ENCODE data around the gene NR3C2. TPM values are rescaled to one million over a fixed set of nuclear protein-coding genes. Genes with fewer than 3 reads are reported as not detected.

Gene NR3C2
- total RNA-seq, 1 experiment from 2014 or later, result 1.6 TPM

GRCh38 chr4:148108766-148109165, 333.4 kb downstream of the NR3C2 start:
- BruUV-seq (replicated peaks), result no TSS peak

GRCh38 chr4:148103597-148104355, 338.4 kb downstream of the NR3C2 start:
- Histone ChIP-seq H3K27ac (ENCODE audit: low read depth, low read length, poor library complexity, severe bottlenecking) (no peak overlapping the region), H3K4me1 (ENCODE audit: insufficient read depth, low read length, poor library complexity, severe bottlenecking) (no peaks in the 10 kb centered on the region), H3K36me3 (ENCODE audit: insufficient read depth, low read length, poor library complexity, severe bottlenecking) (no peaks in the 10 kb centered on the region), H3K9me3 (ENCODE audit: low read depth, low read length, poor library complexity, severe bottlenecking) (no peaks in the 10 kb centered on the region), H3K4me3 (ENCODE audit: low read depth, low read length, poor library complexity, severe bottlenecking) (no peak overlapping the region), H3K27me3 (replicated peaks; ENCODE audit: insufficient read depth, low read depth, low read length, poor library complexity) (no peaks in the 10 kb centered on the region)
- POLR2A ChIA-PET (ENCODE audit: low non-redundant PET), result no interaction called here
- intact Hi-C loops (cut with micrococcal nuclease; ENCODE audit: unreplicated experiment), result no loop called here
- no peak for TF ChIP-seq EZH2 (IDR thresholded peaks at IDR 0.05; ENCODE audit: borderline replicate concordance, low read depth, low read length, poor library complexity, severe bottlenecking)
- TF ChIP-seq, protein P1, sequence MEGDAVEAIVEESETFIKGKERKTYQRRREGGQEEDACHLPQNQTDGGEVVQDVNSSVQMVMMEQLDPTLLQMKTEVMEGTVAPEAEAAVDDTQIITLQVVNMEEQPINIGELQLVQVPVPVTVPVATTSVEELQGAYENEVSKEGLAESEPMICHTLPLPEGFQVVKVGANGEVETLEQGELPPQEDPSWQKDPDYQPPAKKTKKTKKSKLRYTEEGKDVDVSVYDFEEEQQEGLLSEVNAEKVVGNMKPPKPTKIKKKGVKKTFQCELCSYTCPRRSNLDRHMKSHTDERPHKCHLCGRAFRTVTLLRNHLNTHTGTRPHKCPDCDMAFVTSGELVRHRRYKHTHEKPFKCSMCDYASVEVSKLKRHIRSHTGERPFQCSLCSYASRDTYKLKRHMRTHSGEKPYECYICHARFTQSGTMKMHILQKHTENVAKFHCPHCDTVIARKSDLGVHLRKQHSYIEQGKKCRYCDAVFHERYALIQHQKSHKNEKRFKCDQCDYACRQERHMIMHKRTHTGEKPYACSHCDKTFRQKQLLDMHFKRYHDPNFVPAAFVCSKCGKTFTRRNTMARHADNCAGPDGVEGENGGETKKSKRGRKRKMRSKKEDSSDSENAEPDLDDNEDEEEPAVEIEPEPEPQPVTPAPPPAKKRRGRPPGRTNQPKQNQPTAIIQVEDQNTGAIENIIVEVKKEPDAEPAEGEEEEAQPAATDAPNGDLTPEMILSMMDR (conservative IDR thresholded peaks at IDR 0.05; ENCODE audit: low read depth, low read length), result no peak
- CTCF ChIA-PET, result no interaction called here
- no peak for DNase-seq (ENCODE audit: low spot score)
- BruUV-seq (replicated peaks), result no TSS peak

More at GRCh38 chr4:148108766-148109165, 333.4 kb downstream of the NR3C2 start:
- TF ChIP-seq, protein P1 (conservative IDR thresholded peaks at IDR 0.05; ENCODE audit: low read depth, low read length), result no peak
- no peak for TF ChIP-seq EZH2 (IDR thresholded peaks at IDR 0.05; ENCODE audit: borderline replicate concordance, low read depth, low read length, poor library complexity, severe bottlenecking)
- intact Hi-C loops (cut with micrococcal nuclease; ENCODE audit: unreplicated experiment), result no loop called here
- H3K36me3 ChIP-seq (ENCODE audit: insufficient read depth, low read length, poor library complexity, severe bottlenecking), result no peaks in the 10 kb centered on the region
- H3K4me3 ChIP-seq (ENCODE audit: low read depth, low read length, poor library complexity, severe bottlenecking), result no peak overlapping the region
- POLR2A ChIA-PET (ENCODE audit: low non-redundant PET), result interaction anchor here (0.6 kb wide), 1 partner anchor 1912 kb away, joined by 3 read pairs; no protein-coding TSS in a partner anchor
- no peaks in the 10 kb centered on the region for H3K9me3 ChIP-seq (ENCODE audit: low read depth, low read length, poor library complexity, severe bottlenecking)
- DNase-seq (ENCODE audit: low spot score), result no peak
- CTCF ChIA-PET, result no interaction called here
- no peak overlapping the region for H3K27ac ChIP-seq (ENCODE audit: low read depth, low read length, poor library complexity, severe bottlenecking)
- H3K27me3 ChIP-seq (replicated peaks; ENCODE audit: insufficient read depth, low read depth, low read length, poor library complexity), result no peaks in the 10 kb centered on the region
- peaks cover 15% of the 10 kb centered on the region for H3K4me1 ChIP-seq (ENCODE audit: insufficient read depth, low read length, poor library complexity, severe bottlenecking)

DNA sequence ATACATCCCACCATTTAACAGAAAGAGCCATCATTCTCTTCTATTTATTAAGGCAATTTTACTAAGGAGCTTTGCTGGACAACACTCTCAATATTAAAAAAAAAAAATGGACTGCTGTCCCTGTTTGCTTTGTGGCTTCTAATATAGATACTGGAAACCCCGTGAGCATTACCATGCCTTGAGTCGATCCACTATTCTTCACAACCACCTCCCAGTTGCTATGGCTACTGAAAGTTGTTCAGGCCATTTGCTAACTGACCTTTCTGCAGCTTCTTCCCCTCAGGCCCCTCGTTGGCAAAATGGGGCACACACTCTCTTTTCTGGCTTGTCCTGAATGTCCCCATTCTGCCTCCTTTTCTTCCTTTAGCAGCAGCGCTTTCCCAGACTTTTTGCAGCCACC, 340.4 kb downstream of the NR3C2 start:
- intact Hi-C loops (cut with micrococcal nuclease; ENCODE audit: unreplicated experiment), result no loop called here
- H3K36me3 ChIP-seq (ENCODE audit: insufficient read depth, low read length, poor library complexity, severe bottlenecking), result no peaks in the 10 kb centered on the region

More for the DNA sequence above, 340.4 kb downstream of the NR3C2 start:
- no peaks in the 10 kb centered on the region for H3K27me3 ChIP-seq (replicated peaks; ENCODE audit: insufficient read depth, low read depth, low read length, poor library complexity)
- ChIA-PET POLR2A (ENCODE audit: low non-redundant PET) (no interaction called here), CTCF (no interaction called here)
- no peak overlapping the region for H3K4me3 ChIP-seq (ENCODE audit: low read depth, low read length, poor library complexity, severe bottlenecking)
- H3K4me1 ChIP-seq (ENCODE audit: insufficient read depth, low read length, poor library complexity, severe bottlenecking), result no peaks in the 10 kb centered on the region
- no peak overlapping the region for H3K27ac ChIP-seq (ENCODE audit: low read depth, low read length, poor library complexity, severe bottlenecking)
- DNase-seq (ENCODE audit: low spot score), result no peak
- BruUV-seq (replicated peaks), result no TSS peak
- no peak for TF ChIP-seq EZH2 (IDR thresholded peaks at IDR 0.05; ENCODE audit: borderline replicate concordance, low read depth, low read length, poor library complexity, severe bottlenecking)
- TF ChIP-seq, protein P1 (conservative IDR thresholded peaks at IDR 0.05; ENCODE audit: low read depth, low read length), result no peak
- H3K9me3 ChIP-seq (ENCODE audit: low read depth, low read length, poor library complexity, severe bottlenecking), result no peaks in the 10 kb centered on the region

All from A673 (cell line).